GM18508 (cell line): ENCODE measurements around the gene C16orf82.
"Not testable (repeated sequence)": the region's sequence is repeated elsewhere in the genome, so short reads cannot be mapped to it uniquely, and the experiment has no call there.

Source experiments
- ATAC-seq: cut with Tn5 transposase; IDR thresholded peaks from one replicate; pipeline ENCODE4 v1.9.1; 2021; ENCODE audit warnings: moderate number of reproducible peaks; ENCODE audit not compliant: insufficient read depth, unreplicated experiment

The C16orf82 gene

DNA sequence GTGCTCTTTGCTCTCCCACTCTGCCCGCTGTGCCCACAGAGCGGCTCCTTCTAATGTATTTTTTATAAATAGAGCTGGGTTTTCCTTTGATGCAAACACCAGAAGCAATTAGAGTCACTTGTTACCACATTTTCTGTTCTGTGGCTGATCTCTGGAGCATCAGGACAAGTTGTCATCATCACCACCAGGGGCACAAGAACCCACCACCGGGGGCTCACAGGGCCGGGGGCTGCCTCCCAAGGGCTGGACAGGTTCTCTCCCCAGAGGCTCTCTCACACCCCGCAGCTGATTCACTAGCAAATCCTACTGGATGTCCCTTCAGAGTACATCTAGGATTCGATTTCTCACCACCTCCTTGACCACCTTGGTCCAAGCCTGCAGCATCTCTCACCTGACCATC is 18.5 kb downstream of the C16orf82 start:
- no peak for ATAC-seq

DNA sequence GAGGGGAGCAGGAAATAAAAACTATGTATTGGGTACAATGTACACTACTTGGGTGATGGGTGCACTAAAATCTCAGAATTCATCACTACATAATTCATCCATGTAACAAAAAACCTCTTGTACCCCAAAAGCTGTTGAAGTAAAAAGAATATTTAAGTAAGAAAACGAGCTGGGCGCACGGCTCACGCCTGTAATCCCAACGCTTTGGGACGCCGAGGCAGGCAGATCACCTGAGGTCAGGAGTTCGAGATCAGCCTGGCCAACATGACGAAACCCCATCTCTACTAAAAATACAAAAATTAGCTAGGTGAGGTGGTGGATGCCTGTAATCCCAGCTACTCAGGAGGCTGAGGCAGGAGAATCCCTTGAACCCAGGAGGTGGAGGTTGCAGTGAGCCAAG is 19.3 kb downstream of the C16orf82 start:
- not testable (repeated sequence) for ATAC-seq

- ATAC-seq = no peak
Measured at GRCh38 chr16:27088216-27088615, 21.5 kb downstream of the C16orf82 start.

DNA sequence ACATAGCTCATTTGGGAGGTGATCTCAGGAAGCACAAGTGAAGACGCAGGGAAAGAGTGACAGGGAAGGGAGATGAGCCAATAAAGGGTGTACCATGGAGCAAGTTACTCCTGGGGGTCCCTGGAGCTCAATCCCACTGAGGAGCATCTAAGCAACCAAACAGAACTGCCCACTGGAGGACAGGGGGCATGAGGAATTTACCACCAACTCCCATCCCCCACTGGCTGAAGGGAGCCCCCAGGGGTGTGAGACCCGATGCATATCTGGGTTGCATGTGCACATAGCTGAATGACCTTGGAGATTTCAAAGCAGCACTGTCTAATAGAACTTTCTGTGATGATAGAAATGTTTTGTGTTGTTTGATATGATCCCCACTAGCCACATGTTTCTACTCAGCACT is 29.6 kb downstream of the C16orf82 start:
- no peak for ATAC-seq

- ATAC-seq = no peak
Measured at GRCh38 chr16:27097800-27098230, 31.1 kb downstream of the C16orf82 start.

DNA sequence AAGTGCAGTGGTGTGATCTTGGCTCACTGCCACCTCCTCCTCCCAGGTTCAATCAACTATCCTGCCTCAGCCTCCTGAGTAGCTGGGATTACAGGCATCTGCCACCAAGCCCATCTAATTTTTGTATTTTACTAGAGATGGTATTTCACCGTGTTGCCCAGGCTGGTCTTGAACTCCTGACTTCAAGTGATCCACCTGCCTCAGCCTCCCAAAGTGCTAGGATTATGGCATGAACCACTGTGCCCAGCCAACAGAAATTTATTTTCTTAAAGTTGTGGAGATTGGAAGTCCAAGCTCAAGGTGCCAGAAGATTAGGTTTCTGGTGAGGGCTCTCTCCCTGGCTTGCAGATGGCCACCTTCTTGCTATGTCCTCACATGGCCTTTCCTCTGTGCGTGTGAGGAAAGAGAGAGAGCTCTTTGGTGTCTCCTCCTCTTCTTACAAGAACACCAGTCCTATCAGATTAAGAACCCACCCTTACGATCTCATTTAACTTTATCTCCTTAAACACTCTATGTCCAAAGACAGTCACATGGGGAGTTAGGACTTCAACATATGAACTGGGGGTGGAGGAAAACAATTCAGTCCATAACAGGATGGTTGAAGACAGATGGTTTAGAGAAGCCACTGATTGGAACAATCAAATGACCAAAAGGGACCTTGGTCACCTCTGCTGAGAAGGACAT is 31.8 kb downstream of the C16orf82 start:
- ATAC-seq = no peak

DNA sequence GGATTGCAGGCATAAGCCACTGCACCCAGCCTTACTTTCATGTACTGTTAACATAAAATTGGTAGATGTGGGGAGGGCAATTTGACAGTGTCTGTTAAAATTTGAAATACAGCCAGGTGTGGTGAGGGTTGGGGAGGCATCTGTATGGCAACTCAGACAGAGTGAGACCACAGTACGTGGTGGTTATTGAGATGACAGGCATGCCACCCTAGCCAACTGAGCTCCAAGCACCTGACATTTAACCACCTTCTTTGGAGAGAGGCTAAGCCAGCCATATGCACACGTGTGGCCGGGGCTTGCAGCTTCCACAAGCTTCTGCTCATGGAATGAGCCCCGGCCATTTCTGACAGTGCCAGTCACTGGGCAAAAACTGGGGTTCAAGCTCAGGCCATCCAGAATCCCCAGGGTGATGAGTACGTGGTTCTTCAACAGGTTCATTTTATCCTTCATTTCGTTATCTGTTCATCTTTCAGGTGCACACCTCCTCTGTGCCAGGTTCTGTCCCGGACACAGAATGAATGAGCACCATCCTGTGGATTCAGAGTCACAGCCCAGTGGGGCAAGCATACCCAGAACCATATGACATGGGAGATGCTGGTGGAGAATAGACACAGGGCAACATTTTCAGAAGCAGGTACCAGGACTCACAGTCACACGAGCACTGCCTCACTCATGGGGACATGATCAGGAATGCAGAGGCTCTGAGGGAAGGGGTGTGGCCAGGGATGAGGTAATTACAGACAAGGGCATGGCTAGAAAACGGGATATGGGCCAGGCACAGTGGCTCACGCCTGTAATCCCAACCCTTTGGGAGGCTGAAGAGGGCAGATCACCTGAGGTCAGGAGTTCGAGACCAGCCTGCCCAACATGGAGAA is 36.2 kb downstream of the C16orf82 start:
- no peak for ATAC-seq

DNA sequence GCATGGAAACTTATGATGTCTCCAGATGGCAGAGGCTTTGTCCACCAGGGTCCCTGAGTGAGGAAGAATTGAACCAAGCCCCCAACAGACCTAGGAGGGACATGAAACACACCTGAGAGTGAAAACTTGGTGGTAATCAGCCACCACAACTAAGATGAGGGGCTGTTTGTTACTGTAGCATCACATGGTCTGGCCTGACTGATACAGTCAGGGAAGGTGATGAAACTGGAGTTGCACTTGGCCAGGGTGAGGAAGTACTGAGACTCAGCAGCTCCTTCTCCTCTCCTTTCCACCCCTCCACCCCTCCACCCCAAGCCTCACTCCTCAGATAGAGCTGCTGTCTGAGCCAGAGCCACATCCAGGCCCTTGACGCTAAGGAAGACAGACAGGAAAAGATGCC is 37.2 kb downstream of the C16orf82 start:
- no peak for ATAC-seq

DNA sequence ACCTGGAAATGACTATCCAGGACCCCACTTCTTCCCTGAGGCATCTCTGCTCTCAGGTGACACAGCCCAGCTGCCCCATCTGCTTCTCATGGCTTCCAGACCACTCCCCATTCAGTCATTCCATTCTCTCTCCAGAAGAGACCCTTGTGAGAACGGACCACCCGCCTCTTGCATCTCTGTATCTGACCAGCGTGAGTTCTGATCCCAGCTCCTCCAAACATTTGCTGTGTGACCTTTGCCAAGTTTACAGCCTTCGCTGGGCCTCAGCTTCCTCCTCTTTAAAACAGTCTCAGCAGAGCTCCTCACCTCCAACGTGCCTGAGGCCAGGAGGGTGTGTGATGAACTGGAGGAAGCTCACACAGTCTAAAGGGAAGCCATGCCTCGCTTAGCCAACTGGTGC is 39.6 kb downstream of the C16orf82 start:
- no peak for ATAC-seq

- no peak for ATAC-seq
Measured at GRCh38 chr16:27107185-27107592, 40.5 kb downstream of the C16orf82 start.

- ATAC-seq = no peak
Measured at GRCh38 chr16:27108051-27108770, 41.5 kb downstream of the C16orf82 start.

- no peak for ATAC-seq
Measured at GRCh38 chr16:27108826-27109665, 42.3 kb downstream of the C16orf82 start.

DNA sequence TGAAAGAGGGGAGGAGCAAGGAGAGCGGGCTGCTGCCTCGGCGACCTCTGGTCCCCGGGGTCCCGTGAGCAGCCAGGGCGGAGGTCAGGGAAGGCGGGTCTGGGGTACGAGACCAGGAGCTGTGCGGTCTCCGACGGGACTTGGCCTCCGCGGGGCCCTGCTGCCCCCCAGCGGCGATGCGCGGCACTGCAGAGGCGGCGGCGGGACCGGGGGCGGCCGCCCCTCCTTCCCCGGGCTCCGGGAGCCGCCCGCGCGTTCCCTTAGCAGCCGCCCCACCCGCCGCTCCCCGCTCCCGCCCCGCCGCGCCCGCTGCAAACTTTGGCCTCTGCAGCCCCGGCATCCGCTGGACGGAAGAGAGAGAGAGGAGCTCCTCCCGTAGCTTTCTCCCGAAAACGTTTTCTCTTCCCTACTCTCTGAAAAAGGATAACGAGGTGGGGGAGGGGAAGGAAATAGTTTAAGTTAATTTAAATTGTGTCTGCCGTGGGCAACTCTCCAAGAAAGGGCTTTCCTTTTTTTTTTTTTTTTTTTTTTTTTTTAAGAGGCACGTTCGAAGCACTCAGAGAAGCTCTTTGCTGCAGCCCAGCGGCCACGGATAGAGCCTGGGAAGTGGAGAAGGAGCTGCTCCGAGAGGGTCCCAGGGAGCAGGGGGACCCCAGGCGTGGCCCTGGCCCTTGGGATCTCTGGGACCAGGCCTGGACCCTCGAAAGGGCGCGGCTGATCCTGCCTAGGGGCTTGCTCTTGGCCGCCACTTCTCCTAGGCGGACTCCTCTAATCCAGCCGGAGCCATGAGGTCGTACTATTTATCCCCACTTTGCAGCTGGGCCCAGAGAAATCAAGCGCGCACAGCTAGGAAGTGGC is 43.2 kb downstream of the C16orf82 start:
- ATAC-seq = no peak

- ATAC-seq = no peak
Measured at GRCh38 chr16:27110524-27110896, 43.8 kb downstream of the C16orf82 start.

- no peak for ATAC-seq
Measured at GRCh38 chr16:27111486-27111885, 44.8 kb downstream of the C16orf82 start.

DNA sequence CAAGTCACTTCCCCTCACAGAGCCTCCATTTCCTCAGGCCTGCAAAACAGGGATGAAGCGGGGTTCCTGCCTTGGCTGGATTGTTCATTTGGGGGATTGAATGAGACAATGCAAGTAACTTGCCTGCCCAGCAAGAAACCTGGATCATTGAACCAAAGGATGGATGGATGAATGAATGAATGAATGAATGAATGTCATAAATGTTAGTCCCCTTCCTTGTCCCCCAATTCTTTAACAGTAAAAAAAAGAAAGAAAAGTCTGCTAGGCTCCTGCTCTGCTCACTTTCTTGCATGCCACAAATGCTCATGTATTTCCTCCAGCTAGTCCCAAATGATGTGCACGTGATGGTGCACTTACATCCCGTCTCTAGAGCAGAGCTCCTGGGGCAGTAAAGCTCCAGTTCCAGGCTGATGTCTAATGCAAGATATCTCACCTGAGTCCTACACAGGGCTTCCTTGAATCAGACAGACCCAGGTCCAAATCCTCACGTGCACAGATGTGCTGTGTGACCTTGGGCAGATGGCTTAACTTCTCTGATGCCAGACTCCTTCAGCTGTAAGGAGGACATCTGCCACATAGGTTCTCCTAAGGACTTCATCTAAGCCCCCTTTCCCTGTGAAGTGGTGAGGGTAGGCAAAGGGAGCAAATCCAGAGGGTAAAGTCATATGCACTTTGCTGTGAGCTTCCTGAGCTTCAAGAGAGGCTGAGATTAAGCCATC is 45.5 kb downstream of the C16orf82 start:
- no peak for ATAC-seq

- peak; percentile 86 for ATAC-seq
Measured at GRCh38 chr16:27113341-27113841, 46.7 kb downstream of the C16orf82 start.

GRCh38 chr16:27114006-27114405 is 47.3 kb downstream of the C16orf82 start:
- no peak for ATAC-seq
